Measurements from ENCODE around the gene CPLANE2. TPM values are rescaled to one million over a fixed set of nuclear protein-coding genes. Genes with fewer than 3 reads are reported as not detected.

The CPLANE2 gene
- total RNA-seq, 2 experiments from 2014 or later: 2.7 to 4.0 TPM

GRCh38 chr1:16189003-16189402, 48.0 kb downstream of the CPLANE2 start:
- Mint-ChIP-seq H3K4me1 (ENCODE audit: low read depth) (no peaks in the 10 kb centered on the region), H3K27ac (no peak overlapping the region), H3K36me3 (ENCODE audit: low read depth) (no peaks in the 10 kb centered on the region), H3K9me3 (no peaks in the 10 kb centered on the region), H3K4me3 (no peak overlapping the region), H3K27me3 (ENCODE audit: low read depth) (no peaks in the 10 kb centered on the region)
- intact Hi-C loops (cut with micrococcal nuclease): loop anchor here (10.0 kb wide), 1 partner anchor 394 kb away; no protein-coding TSS in a partner anchor
- DNase-seq: no peak
- CTCF ChIA-PET: interaction anchor here (0.6 to 10.6 kb wide), 6 partner anchors 35 to 181 kb away, joined by 3 to 243 read pairs (median 3); partner anchors contain the start of gene FAM131C

- Mint-ChIP-seq H3K27ac (no peak overlapping the region), H3K4me3 (no peak overlapping the region), H3K27me3 (ENCODE audit: low read depth) (no peaks in the 10 kb centered on the region), H3K36me3 (ENCODE audit: low read depth) (no peaks in the 10 kb centered on the region), H3K4me1 (ENCODE audit: low read depth) (no peaks in the 10 kb centered on the region), H3K9me3 (no peaks in the 10 kb centered on the region)
- intact Hi-C loops (cut with micrococcal nuclease): loop anchor here (1.0 to 10.0 kb wide), 4 partner anchors 56 to 393 kb away; no protein-coding TSS in a partner anchor
- peak; percentile 81 for DNase-seq
- CTCF ChIA-PET: interaction anchor here (0.5 to 10.6 kb wide), 9 partner anchors 12 to 396 kb away, joined by 3 to 243 read pairs (median 4); partner anchors contain the start of gene FAM131C
Measured at GRCh38 chr1:16187748-16188401, 49.1 kb downstream of the CPLANE2 start.

- Mint-ChIP-seq H3K9me3 (no peaks in the 10 kb centered on the region), H3K27me3 (ENCODE audit: low read depth) (no peaks in the 10 kb centered on the region), H3K36me3 (ENCODE audit: low read depth) (no peaks in the 10 kb centered on the region), H3K4me3 (no peak overlapping the region), H3K27ac (no peak overlapping the region), H3K4me1 (ENCODE audit: low read depth) (no peaks in the 10 kb centered on the region)
- DNase-seq: no peak
- intact Hi-C loops (cut with micrococcal nuclease): loop anchor here (1.0 to 10.0 kb wide), 4 partner anchors 58 to 392 kb away; no protein-coding TSS in a partner anchor
- CTCF ChIA-PET: interaction anchor here (0.6 to 10.6 kb wide), 11 partner anchors 13 to 395 kb away, joined by 3 to 243 read pairs (median 4); partner anchors contain the start of gene FAM131C
Measured at GRCh38 chr1:16186655-16187235, 50.2 kb downstream of the CPLANE2 start.

- Mint-ChIP-seq H3K9me3 (no peaks in the 10 kb centered on the region), H3K27ac (no peak overlapping the region), H3K4me3 (no peak overlapping the region), H3K27me3 (ENCODE audit: low read depth) (no peaks in the 10 kb centered on the region), H3K36me3 (ENCODE audit: low read depth) (no peaks in the 10 kb centered on the region), H3K4me1 (ENCODE audit: low read depth) (no peaks in the 10 kb centered on the region)
- intact Hi-C loops (cut with micrococcal nuclease): loop anchor here (10.0 kb wide), 1 partner anchor 390 kb away; no protein-coding TSS in a partner anchor
- CTCF ChIA-PET: interaction anchor here (1.0 to 10.6 kb wide), 2 partner anchors 41 to 103 kb away, joined by 4 to 243 read pairs; no protein-coding TSS in a partner anchor
- DNase-seq: no peak
Measured at GRCh38 chr1:16184557-16185303, 52.3 kb downstream of the CPLANE2 start.

- H3K27me3 Mint-ChIP-seq (ENCODE audit: low read depth): no peaks in the 10 kb centered on the region
- H3K27ac Mint-ChIP-seq: no peak overlapping the region
- no peaks in the 10 kb centered on the region for H3K36me3 Mint-ChIP-seq (ENCODE audit: low read depth)
- CTCF ChIA-PET: interaction anchor here (10.6 kb wide), 1 partner anchor 103 kb away, joined by 243 read pairs; no protein-coding TSS in a partner anchor
- H3K9me3 Mint-ChIP-seq: no peaks in the 10 kb centered on the region
- DNase-seq: no peak
- intact Hi-C loops (cut with micrococcal nuclease): loop anchor here (10.0 kb wide), 1 partner anchor 389 kb away; no protein-coding TSS in a partner anchor
- no peak overlapping the region for H3K4me3 Mint-ChIP-seq
- no peaks in the 10 kb centered on the region for H3K4me1 Mint-ChIP-seq (ENCODE audit: low read depth)
Measured at GRCh38 chr1:16183765-16184556, 53.0 kb downstream of the CPLANE2 start.

- no peak for DNase-seq
- H3K4me1 Mint-ChIP-seq (ENCODE audit: low read depth): no peaks in the 10 kb centered on the region
- H3K9me3 Mint-ChIP-seq: no peaks in the 10 kb centered on the region
- no peaks in the 10 kb centered on the region for H3K36me3 Mint-ChIP-seq (ENCODE audit: low read depth)
- no peak overlapping the region for H3K4me3 Mint-ChIP-seq
- no peaks in the 10 kb centered on the region for H3K27me3 Mint-ChIP-seq (ENCODE audit: low read depth)
- intact Hi-C loops (cut with micrococcal nuclease): loop anchor here (10.0 kb wide), 1 partner anchor 388 kb away; no protein-coding TSS in a partner anchor
- H3K27ac Mint-ChIP-seq: no peak overlapping the region
- CTCF ChIA-PET: interaction anchor here (3.9 kb wide), 1 partner anchor 105 kb away, joined by 17 read pairs; no protein-coding TSS in a partner anchor
Measured at GRCh38 chr1:16183179-16183578, 53.8 kb downstream of the CPLANE2 start.

GRCh38 chr1:16181887-16182719, 54.9 kb downstream of the CPLANE2 start:
- Mint-ChIP-seq H3K27me3 (ENCODE audit: low read depth) (no peaks in the 10 kb centered on the region), H3K27ac (no peak overlapping the region), H3K9me3 (no peaks in the 10 kb centered on the region), H3K36me3 (ENCODE audit: low read depth) (no peaks in the 10 kb centered on the region), H3K4me3 (no peak overlapping the region), H3K4me1 (ENCODE audit: low read depth) (no peaks in the 10 kb centered on the region)
- DNase-seq: no peak
- CTCF ChIA-PET: interaction anchor here (2.2 to 3.9 kb wide), 2 partner anchors 100 to 103 kb away, joined by 11 to 17 read pairs; no protein-coding TSS in a partner anchor
- intact Hi-C loops (cut with micrococcal nuclease): loop anchor here (10.0 kb wide), 1 partner anchor 387 kb away; no protein-coding TSS in a partner anchor

Other genes starting within 250 kb of the CPLANE2 start
- not detected for gene SRARP, start 232.9 kb downstream of the CPLANE2 start, total RNA-seq
- gene HSPB7, start 219.1 kb downstream of the CPLANE2 start, total RNA-seq: not detected
- not detected for gene CLCNKA, start 215.1 kb downstream of the CPLANE2 start, total RNA-seq
- gene CLCNKB, start 193.4 kb downstream of the CPLANE2 start, total RNA-seq: not detected
- not detected for gene FAM131C, start 163.5 kb downstream of the CPLANE2 start, total RNA-seq
- gene EPHA2, start 81.1 kb downstream of the CPLANE2 start, total RNA-seq: under 1 TPM; 0.29 to 0.54 TPM
- 1 to 10 TPM; 5.3 to 5.9 TPM for gene ARHGEF19, start 24.5 kb downstream of the CPLANE2 start, total RNA-seq
- 10 to 100 TPM in 1 of 2 experiments, 1 to 10 TPM in 1; 7.5 to 10.2 TPM for gene FBXO42, start 115.3 kb upstream of the CPLANE2 start, total RNA-seq
- gene SZRD1, start 130.1 kb upstream of the CPLANE2 start, total RNA-seq: 100 to 1,000 TPM; 169 to 179 TPM
- gene SPATA21, start 200.2 kb upstream of the CPLANE2 start, total RNA-seq: not detected
- 10 to 100 TPM; 53.3 to 53.4 TPM for gene NECAP2, start 203.5 kb upstream of the CPLANE2 start, total RNA-seq

Measured in activated naive CD4-positive, alpha-beta T cell treated with anti-CD3 and anti-CD28 coated beads for 36 hours (primary cell).